Endothelial cell of umbilical vein (primary cell): ENCODE data around the gene MFN2.

Experiments
- EZH2 ChIP-seq: IDR thresholded peaks from 2 replicates; pipeline ENCODE4 v1.6.1; 2012; ENCODE audit warnings: borderline replicate concordance, low read depth, mild to moderate bottlenecking, moderate library complexity, low read length, inconsistent platforms; ENCODE audit not compliant: severe bottlenecking
- FOS ChIP-seq: IDR thresholded peaks from 2 replicates; pipeline ENCODE4 v1.6.1; 2011; ENCODE audit warnings: mild to moderate bottlenecking, low read length, moderate library complexity, borderline replicate concordance; ENCODE audit not compliant: insufficient read depth
- GATA2 ChIP-seq: IDR thresholded peaks from 2 replicates; pipeline ENCODE4 v1.7.0; 2011; ENCODE audit warnings: low read depth, mild to moderate bottlenecking, moderate library complexity, mixed read lengths, low read length; ENCODE audit not compliant: insufficient read length, insufficient read depth
- JUN ChIP-seq: IDR thresholded peaks from 2 replicates; pipeline ENCODE4 v1.6.1; 2011; ENCODE audit warnings: borderline replicate concordance, low read depth; ENCODE audit not compliant: insufficient read length, insufficient read depth
- POLR2A ChIP-seq: IDR thresholded peaks from 2 replicates; pipeline ENCODE4 v1.6.1; 2012; ENCODE audit warnings: low read depth, mild to moderate bottlenecking, control low read depth, low read length
- POLR2AphosphoS5 ChIP-seq: IDR thresholded peaks from 2 replicates; pipeline ENCODE4 v1.6.1; 2012; ENCODE audit warnings: low read depth, mild to moderate bottlenecking, control low read depth, low read length, moderate library complexity; ENCODE audit not compliant: insufficient read depth
- TF ChIP-seq, protein P1 (sequence below), 2 donors: IDR thresholded peaks; 1 replicate in 1 of 2; 2 replicates in 1 of 2; pipeline ENCODE4 v1.5.1; 2011; ENCODE audit warnings: low read length in 2 of 2, mild to moderate bottlenecking in 2 of 2, moderate library complexity in 2 of 2, control low read depth in 1 of 2, inconsistent platforms in 1 of 2, low read depth in 1 of 2; ENCODE audit not compliant: insufficient read depth in 1 of 2; ENCODE audit errors: extremely low read depth in 1 of 2
- TF ChIP-seq, protein P2 (sequence below): IDR thresholded peaks from 2 replicates; pipeline ENCODE4 v1.6.1; 2011; ENCODE audit not compliant: insufficient read depth, insufficient read length

DNA sequence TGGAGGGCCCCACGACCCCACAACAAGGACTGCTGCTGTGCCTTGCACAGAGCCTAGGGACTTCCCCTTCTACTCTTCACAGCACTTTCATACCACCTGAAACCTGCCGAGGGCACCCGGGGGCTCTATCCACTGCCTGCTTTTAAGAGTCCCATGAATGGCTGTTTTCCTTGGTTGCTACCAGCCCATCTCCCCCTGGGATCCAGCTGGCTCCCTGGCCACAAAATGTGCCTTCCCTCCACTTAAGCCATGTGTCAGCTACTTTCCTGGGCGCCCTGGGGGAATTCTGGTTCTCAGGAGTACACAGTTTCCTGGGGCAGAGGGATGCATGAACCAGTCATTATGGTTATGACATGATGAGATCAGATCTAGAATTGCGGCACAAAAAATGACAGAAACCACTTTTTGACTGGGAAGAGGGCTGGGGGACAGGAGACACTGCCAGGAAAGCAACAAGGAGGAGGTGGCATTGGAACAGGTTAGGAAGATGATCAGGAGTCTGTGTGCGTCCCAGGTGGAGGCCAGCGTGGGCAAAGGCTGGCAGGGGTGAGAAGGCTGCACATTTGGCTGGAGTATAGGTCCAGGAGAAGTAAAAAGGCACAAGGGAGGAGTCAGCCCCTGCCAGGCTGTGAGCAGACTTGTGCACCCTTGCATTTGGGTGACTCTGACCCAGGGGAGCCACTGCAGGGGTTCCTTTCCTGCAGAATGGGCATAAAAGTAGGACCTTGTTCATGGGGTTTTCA, 79.6 kb downstream of the MFN2 start:
- TF ChIP-seq EZH2 (no peak), POLR2A (no peak), POLR2AphosphoS5 (no peak), FOS (no peak), GATA2 (no peak), JUN (no peak)
- TF ChIP-seq, protein P1, sequence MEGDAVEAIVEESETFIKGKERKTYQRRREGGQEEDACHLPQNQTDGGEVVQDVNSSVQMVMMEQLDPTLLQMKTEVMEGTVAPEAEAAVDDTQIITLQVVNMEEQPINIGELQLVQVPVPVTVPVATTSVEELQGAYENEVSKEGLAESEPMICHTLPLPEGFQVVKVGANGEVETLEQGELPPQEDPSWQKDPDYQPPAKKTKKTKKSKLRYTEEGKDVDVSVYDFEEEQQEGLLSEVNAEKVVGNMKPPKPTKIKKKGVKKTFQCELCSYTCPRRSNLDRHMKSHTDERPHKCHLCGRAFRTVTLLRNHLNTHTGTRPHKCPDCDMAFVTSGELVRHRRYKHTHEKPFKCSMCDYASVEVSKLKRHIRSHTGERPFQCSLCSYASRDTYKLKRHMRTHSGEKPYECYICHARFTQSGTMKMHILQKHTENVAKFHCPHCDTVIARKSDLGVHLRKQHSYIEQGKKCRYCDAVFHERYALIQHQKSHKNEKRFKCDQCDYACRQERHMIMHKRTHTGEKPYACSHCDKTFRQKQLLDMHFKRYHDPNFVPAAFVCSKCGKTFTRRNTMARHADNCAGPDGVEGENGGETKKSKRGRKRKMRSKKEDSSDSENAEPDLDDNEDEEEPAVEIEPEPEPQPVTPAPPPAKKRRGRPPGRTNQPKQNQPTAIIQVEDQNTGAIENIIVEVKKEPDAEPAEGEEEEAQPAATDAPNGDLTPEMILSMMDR (IDR thresholded peaks at IDR 0.05; ENCODE audit: extremely low read depth in 1 of 2, insufficient read depth in 1 of 2, low read depth in 1 of 2, low read length in 2 of 2), result no peak
- TF ChIP-seq, protein P2, sequence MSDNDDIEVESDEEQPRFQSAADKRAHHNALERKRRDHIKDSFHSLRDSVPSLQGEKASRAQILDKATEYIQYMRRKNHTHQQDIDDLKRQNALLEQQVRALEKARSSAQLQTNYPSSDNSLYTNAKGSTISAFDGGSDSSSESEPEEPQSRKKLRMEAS, result no peak
